CD4-positive, alpha-beta memory T cell (primary cell): Measurements from ENCODE around the gene SYMPK. TPM values are rescaled to one million over a fixed set of nuclear protein-coding genes. Genes with fewer than 3 reads are reported as not detected.

Experiments used
- CTCF ChIA-PET: fragments of 350-600 bp; sonication (Branson Sonifier 250); formaldehyde crosslinking; loops from one replicate; lab custom pipeline; 2021; ENCODE audit warnings: inconsistent platforms; ENCODE audit not compliant: partially characterized antibody; lab: Charles Lee
- POLR2A ChIA-PET: fragments of 350-600 bp; sonication (Branson Sonifier 250); formaldehyde crosslinking; loops from one replicate; lab custom pipeline; 2021; ENCODE audit not compliant: partially characterized antibody; lab: Charles Lee
- DNase-seq, 5 donors: peaks; one replicate each; pipeline versions ENCODE4 v3.0.0 to v3.0.0-alpha.2; 2020 to 2022; ENCODE audit warnings: mixed read lengths in 1 of 5
- H3K27ac ChIP-seq: one replicate; pipeline ENCODE4 v1.7.0; 2013; ENCODE audit warnings: low read depth, low read length
- H3K27me3 ChIP-seq: 2 replicates; pipeline ENCODE4 v1.7.0; 2013; ENCODE audit warnings: mild to moderate bottlenecking, low read length, moderate library complexity; ENCODE audit not compliant: insufficient read depth
- H3K36me3 ChIP-seq: 2 replicates; pipeline ENCODE4 v1.7.0; 2013; ENCODE audit warnings: mild to moderate bottlenecking, low read length, moderate library complexity; ENCODE audit not compliant: insufficient read depth
- H3K4me1 ChIP-seq: 2 replicates; pipeline ENCODE4 v1.7.0; 2013; ENCODE audit warnings: mild to moderate bottlenecking, low read length, moderate library complexity; ENCODE audit not compliant: insufficient read depth
- H3K4me3 ChIP-seq, 2 donors: one replicate each; pipeline ENCODE4 v1.7.0; 2013; ENCODE audit warnings: low read length in 2 of 2, mild to moderate bottlenecking in 1 of 2
- H3K9me3 ChIP-seq, 2 donors: one replicate each; pipeline ENCODE4 v1.7.0; 2013; ENCODE audit warnings: low read length in 2 of 2, control low read depth in 1 of 2; ENCODE audit not compliant: control insufficient read depth in 1 of 2
- H3K27ac Mint-ChIP-seq, 7 donors: one replicate each; pipeline ENCODE4 v1.8.0; 2020 to 2021; ENCODE audit warnings: mixed read lengths in 7 of 7, mild to moderate bottlenecking in 6 of 7, inconsistent platforms in 3 of 7, moderate library complexity in 3 of 7
- H3K27me3 Mint-ChIP-seq, 2 donors: one replicate each; pipeline ENCODE4 v1.8.0; 2020 to 2021; ENCODE audit warnings: mixed read lengths in 2 of 2
- H3K36me3 Mint-ChIP-seq, 2 donors: one replicate each; pipeline ENCODE4 v1.8.0; 2020 to 2021; ENCODE audit warnings: mixed read lengths in 2 of 2, inconsistent platforms in 1 of 2, mild to moderate bottlenecking in 1 of 2
- H3K4me1 Mint-ChIP-seq, 4 donors: one replicate each; pipeline ENCODE4 v1.8.0; 2020 to 2021; ENCODE audit warnings: mixed read lengths in 4 of 4, mild to moderate bottlenecking in 1 of 4
- H3K4me3 Mint-ChIP-seq, 8 donors: one replicate each; pipeline ENCODE4 v1.8.0; 2020 to 2021; ENCODE audit warnings: mixed read lengths in 8 of 8, mild to moderate bottlenecking in 7 of 8, moderate library complexity in 6 of 8, inconsistent platforms in 3 of 8
- H3K9me3 Mint-ChIP-seq, 8 donors: one replicate each; pipeline ENCODE4 v1.8.0; 2020 to 2021; ENCODE audit warnings: mixed read lengths in 8 of 8, mild to moderate bottlenecking in 5 of 8, inconsistent platforms in 3 of 8, moderate library complexity in 1 of 8
- intact Hi-C: fragments of 100-400 bp; cut with micrococcal nuclease; formaldehyde crosslinking; loops from one replicate; pipeline ENCODE4 v1.15.1; 2023
- polyA plus RNA-seq, 2 donors: library from polyadenylated mRNA; unstranded; fragments of 300-500 nt; fragmentation: Illumina TruSeq; gene quantifications; one replicate each; pipeline ENCODE4 v1.2.3, GENCODE V29; 2021
- total RNA-seq, 2 experiments: library from RNA; stranded (reverse); gene quantifications; one replicate each; pipeline ENCODE4 v1.2.3, GENCODE V29; 2021

SYMPK gene
- total and polyA plus RNA-seq, 4 experiments from 2014 or later = 6.0 to 98.2 (median 55.7) TPM

DNA sequence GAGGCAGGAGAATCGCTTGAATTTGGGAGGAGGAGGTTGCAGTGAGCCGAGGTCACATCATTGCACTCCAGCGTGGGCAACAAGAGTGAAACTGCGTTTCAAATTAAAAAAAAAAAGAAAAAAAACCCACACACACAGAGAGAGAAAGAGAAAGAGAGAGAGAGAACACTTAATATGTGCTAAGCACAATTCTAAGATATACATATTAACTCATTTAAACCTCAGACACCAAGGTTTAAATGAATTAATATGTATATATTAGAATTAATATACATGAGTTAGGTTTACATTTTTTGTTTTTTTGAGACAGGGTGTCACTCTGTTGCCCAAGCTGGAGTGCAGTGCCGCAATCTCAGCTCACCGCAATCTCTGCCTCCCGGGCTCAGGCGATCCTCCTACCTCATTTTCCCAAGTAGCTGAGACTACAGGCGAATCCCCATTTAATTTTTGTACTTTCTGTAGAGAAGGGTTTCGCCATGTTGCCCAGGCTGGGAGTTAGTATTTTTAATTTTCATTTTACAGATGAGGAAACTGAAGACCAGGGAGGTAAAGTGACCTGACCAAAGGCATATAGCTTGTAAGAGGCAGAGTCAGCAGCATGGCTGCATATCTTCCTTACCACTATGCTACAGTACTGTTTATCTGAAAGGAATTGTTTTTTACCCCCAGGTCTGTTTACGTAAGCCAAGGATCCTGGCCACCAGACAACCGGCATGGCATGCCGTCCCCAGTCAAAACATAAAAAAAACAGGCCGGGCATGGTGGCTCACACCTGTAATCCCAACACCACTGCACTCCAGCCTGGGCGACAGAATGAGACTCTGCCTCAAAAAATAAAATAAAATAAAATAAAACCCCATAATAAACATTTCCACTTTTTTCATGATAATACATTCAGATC, 2.3 kb downstream of the SYMPK start:
- ChIA-PET POLR2A (interaction anchor here (0.6 to 1.2 kb wide), 2 partner anchors 43 to 130 kb away, joined by 3 read pairs; partner anchors contain the start of gene FBXO46), CTCF (interaction anchor here (1.3 kb wide), 1 partner anchor 43 kb away, joined by 5 read pairs; no protein-coding TSS in a partner anchor)
- Mint-ChIP-seq H3K9me3 (peaks cover 0 to 6% (median 0%) of the 10 kb centered on the region in 8 donors), H3K27me3 (peaks cover 1 to 6% of the 10 kb centered on the region in 2 donors), H3K4me1 (peaks cover 19 to 43% (median 28%) of the 10 kb centered on the region in 4 donors), H3K27ac (peak overlapping the region in 3 of 7 donors; percentile 9 to 68 (median 42)), H3K36me3 (peaks cover 9 to 18% of the 10 kb centered on the region in 2 donors), H3K4me3 (peak overlapping the region in 4 of 8 donors; percentile 20 to 62 (median 42))
- intact Hi-C loops = no loop called here
- Histone ChIP-seq H3K4me1 (peaks cover 23% of the 10 kb centered on the region), H3K27ac (no peak overlapping the region), H3K27me3 (no peaks in the 10 kb centered on the region), H3K4me3 (no peak overlapping the region), H3K9me3 (no peaks in the 10 kb centered on the region), H3K36me3 (peaks cover 10% of the 10 kb centered on the region)
- no peak for DNase-seq

DNA sequence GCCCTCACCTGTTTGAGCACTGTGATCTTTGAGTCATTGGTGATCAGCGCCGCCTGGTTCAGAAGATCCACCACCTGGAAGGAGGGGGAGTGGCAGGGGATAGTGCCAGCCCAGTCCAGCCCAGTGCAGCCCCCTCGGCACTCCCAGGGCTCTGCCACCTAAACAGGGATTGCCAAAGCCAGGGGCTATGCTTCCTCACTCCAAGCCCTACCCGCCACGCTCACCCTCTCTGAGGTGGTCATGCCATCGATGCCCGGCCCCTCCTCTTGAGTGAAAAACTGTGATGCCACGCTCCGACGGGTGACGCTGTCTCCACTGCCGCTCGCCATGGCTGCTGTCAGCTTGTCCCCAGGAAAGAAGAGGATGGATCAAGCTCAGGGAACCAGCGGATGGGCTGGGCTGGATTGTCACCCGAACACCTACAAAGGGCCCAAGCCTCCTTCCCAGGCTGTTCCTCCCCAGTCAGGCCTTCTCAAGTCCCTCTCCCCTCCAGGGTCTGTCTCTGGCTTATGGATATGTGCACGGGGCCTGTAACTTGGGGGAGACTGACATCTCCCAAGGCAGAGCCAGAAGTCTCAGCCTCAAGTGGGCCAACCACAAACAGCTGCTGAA, 8.7 kb downstream of the SYMPK start:
- Histone ChIP-seq H3K4me1 (no peaks in the 10 kb centered on the region), H3K27ac (no peak overlapping the region), H3K36me3 (peaks cover 45% of the 10 kb centered on the region), H3K27me3 (no peaks in the 10 kb centered on the region), H3K9me3 (no peaks in the 10 kb centered on the region), H3K4me3 (no peak overlapping the region)
- Mint-ChIP-seq H3K4me3 (no peak overlapping the region), H3K4me1 (peaks cover 5 to 11% (median 9%) of the 10 kb centered on the region in 4 donors), H3K27ac (no peak overlapping the region), H3K36me3 (peaks cover 25 to 50% of the 10 kb centered on the region in 2 donors), H3K9me3 (no peaks in the 10 kb centered on the region), H3K27me3 (no peaks in the 10 kb centered on the region)
- CTCF ChIA-PET = interaction anchor here (1.3 kb wide), 1 partner anchor 10 kb away, joined by 3 read pairs; the partner anchor contains the start of gene FOXA3
- POLR2A ChIA-PET = no interaction called here
- intact Hi-C loops = no loop called here
- DNase-seq = no peak

DNA sequence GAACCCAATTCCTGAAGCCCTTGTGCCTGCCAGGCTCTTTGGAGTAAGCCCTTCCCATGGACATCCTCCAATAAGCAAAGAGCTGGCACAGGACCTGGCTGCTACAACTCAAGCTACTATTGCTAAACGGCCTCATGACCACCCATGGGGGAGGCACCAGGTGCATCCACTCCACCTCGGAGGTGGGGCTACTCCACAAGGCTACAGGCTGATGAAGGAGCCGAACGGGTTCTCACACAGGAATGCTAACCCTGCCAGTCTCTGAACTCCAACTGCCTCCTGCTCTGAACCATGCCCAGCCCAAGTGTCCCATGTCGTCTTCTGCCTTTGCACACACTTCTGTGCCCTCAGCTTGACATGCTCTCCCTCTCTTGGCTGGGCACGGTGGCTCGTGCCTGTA, 10.0 kb downstream of the SYMPK start:
- Mint-ChIP-seq H3K36me3 (peaks cover 21 to 54% of the 10 kb centered on the region in 2 donors), H3K27ac (peak overlapping the region in 2 of 7 donors; percentile 42 to 74), H3K4me3 (no peak overlapping the region), H3K4me1 (peaks cover 0 to 5% (median 3%) of the 10 kb centered on the region in 4 donors), H3K27me3 (no peaks in the 10 kb centered on the region), H3K9me3 (no peaks in the 10 kb centered on the region)
- Histone ChIP-seq H3K4me1 (no peaks in the 10 kb centered on the region), H3K27me3 (no peaks in the 10 kb centered on the region), H3K9me3 (no peaks in the 10 kb centered on the region), H3K36me3 (peaks cover 54% of the 10 kb centered on the region), H3K4me3 (no peak overlapping the region), H3K27ac (no peak overlapping the region)
- CTCF ChIA-PET = no interaction called here
- DNase-seq = no peak
- intact Hi-C loops = no loop called here
- POLR2A ChIA-PET = no interaction called here

DNA sequence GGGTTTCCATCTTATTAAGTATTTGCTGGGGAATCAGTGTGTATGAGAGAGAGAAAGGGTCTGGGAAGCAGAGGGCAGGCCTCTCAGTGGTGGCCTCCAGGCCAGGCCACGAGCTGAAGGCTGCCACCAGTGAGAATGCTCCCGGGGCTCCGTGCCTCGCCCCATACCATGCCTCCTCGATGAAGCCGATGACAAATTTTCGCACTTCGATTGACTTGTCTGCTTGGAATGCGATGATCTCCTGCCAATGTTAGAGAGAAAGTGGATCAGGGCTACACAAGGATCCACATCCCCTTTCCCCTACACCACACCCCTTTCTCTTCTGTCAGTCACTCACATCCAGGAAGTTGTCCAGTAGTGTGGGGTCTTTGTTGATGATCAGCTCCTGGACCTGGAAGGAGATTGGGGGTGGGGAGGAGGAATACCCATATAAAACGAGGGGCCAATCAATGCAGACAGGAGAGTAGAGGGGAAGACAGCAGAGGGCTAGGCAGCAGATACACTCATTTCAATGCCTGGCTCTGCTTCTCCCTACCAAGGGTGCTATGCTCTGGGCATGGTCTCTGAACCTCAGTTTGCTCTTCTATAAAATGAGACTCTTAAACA, 10.7 kb downstream of the SYMPK start:
- intact Hi-C loops = no loop called here
- H3K4me3 Mint-ChIP-seq = no peak overlapping the region
- Histone ChIP-seq H3K36me3 (peaks cover 59% of the 10 kb centered on the region), H3K9me3 (no peaks in the 10 kb centered on the region), H3K27ac (no peak overlapping the region), H3K27me3 (no peaks in the 10 kb centered on the region), H3K4me1 (no peaks in the 10 kb centered on the region), H3K4me3 (no peak overlapping the region)
- ChIA-PET POLR2A (no interaction called here), CTCF (no interaction called here)
- DNase-seq = no peak
- H3K27ac Mint-ChIP-seq = no peak overlapping the region
- H3K27me3 Mint-ChIP-seq = no peaks in the 10 kb centered on the region
- H3K9me3 Mint-ChIP-seq = no peaks in the 10 kb centered on the region
- H3K4me1 Mint-ChIP-seq = peaks cover 0 to 4% (median 2%) of the 10 kb centered on the region in 4 donors
- H3K36me3 Mint-ChIP-seq = peaks cover 27 to 61% of the 10 kb centered on the region in 2 donors

DNA sequence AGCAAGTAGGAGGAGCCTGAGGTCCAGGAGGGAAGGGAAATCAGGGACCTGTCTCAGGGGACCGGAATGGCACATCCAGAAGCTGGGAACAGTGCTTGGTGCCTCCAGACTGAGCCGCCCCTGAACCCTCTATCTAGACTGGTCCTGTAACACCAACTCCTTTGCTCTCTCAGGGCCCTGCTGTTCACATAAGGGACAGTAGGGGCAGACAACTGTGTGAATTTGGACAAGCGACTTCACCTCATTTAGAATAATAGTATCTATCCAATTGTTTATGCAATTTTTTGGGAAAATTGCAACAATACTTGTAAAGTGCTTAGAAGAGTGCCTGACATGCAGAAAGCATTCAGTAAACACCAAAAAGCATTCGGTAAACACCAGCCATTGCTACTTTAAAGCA, 14.0 kb downstream of the SYMPK start:
- Histone ChIP-seq H3K4me1 (no peaks in the 10 kb centered on the region), H3K9me3 (no peaks in the 10 kb centered on the region), H3K27me3 (no peaks in the 10 kb centered on the region), H3K36me3 (peaks cover 74% of the 10 kb centered on the region), H3K4me3 (no peak overlapping the region), H3K27ac (no peak overlapping the region)
- CTCF ChIA-PET = interaction anchor here (0.7 to 1.0 kb wide), 2 partner anchors 24 to 80 kb away, joined by 3 read pairs; partner anchors contain the start of gene SIX5
- DNase-seq = no peak
- Mint-ChIP-seq H3K36me3 (peaks cover 45 to 69% of the 10 kb centered on the region in 2 donors), H3K4me1 (peaks cover 0 to 7% (median 4%) of the 10 kb centered on the region in 4 donors), H3K27me3 (no peaks in the 10 kb centered on the region), H3K4me3 (no peak overlapping the region), H3K9me3 (no peaks in the 10 kb centered on the region), H3K27ac (no peak overlapping the region)
- intact Hi-C loops = no loop called here
- POLR2A ChIA-PET = no interaction called here

DNA sequence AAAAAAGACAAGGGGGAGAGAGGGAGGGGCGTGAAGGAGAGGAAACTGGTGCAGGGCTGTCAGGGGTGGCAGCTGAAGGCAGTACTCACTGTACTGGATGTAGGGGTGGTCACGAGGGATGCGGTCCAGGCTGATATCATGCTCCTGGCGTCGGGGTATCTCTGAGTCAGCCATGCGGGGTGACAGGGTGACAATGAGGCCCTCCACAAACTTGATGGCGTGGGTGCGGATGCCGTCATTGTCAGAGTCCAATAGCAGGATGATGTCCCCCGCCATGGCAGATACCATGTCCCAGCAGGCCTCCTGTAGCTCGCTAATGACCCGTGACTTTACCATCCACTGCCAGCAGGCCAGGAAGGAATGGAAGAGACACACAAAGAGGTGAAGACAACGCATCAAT, 15.3 kb downstream of the SYMPK start:
- ChIA-PET POLR2A (no interaction called here), CTCF (no interaction called here)
- Histone ChIP-seq H3K4me1 (no peaks in the 10 kb centered on the region), H3K27me3 (no peaks in the 10 kb centered on the region), H3K9me3 (no peaks in the 10 kb centered on the region), H3K4me3 (no peak overlapping the region), H3K27ac (no peak overlapping the region), H3K36me3 (peaks cover 71% of the 10 kb centered on the region)
- H3K4me1 Mint-ChIP-seq = peaks cover 0 to 7% (median 4%) of the 10 kb centered on the region in 4 donors
- no peaks in the 10 kb centered on the region for H3K27me3 Mint-ChIP-seq
- intact Hi-C loops = no loop called here
- H3K9me3 Mint-ChIP-seq = no peaks in the 10 kb centered on the region
- H3K27ac Mint-ChIP-seq = no peak overlapping the region
- DNase-seq = no peak
- H3K4me3 Mint-ChIP-seq = no peak overlapping the region
- H3K36me3 Mint-ChIP-seq = peaks cover 55 to 72% of the 10 kb centered on the region in 2 donors

DNA sequence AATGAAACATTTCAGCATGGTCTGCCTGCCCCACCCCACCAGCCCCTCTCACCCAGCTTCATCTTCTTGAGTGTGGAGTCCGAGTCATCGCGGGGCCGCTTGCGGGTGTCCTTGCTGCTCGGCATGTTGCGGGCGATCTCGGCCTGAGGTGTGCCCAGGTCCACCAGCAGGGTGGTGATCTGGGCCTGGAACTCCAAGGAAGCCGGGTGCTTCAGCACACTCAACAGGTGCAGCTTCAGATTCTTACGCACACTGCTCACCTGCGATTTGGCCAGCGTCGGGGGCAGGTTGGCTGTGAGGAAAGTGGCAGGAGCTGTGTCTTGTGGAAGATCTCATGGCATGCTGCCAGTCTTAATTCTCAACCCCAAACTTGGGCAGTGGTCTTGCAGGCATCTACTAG, 20.7 kb downstream of the SYMPK start:
- intact Hi-C loops = no loop called here
- no peak overlapping the region for H3K27ac ChIP-seq
- Mint-ChIP-seq H3K27me3 (no peaks in the 10 kb centered on the region), H3K4me1 (peaks cover 0 to 5% (median 4%) of the 10 kb centered on the region in 4 donors), H3K9me3 (no peaks in the 10 kb centered on the region), H3K27ac (no peak overlapping the region), H3K36me3 (peaks cover 65 to 67% of the 10 kb centered on the region in 2 donors), H3K4me3 (no peak overlapping the region)
- H3K4me3 ChIP-seq = no peak overlapping the region
- H3K4me1 ChIP-seq = no peaks in the 10 kb centered on the region
- H3K36me3 ChIP-seq = peaks cover 59% of the 10 kb centered on the region
- no peaks in the 10 kb centered on the region for H3K9me3 ChIP-seq
- CTCF ChIA-PET = no interaction called here
- H3K27me3 ChIP-seq = no peaks in the 10 kb centered on the region
- no peak for DNase-seq
- POLR2A ChIA-PET = interaction anchor here (1.2 kb wide), 1 partner anchor 24 kb away, joined by 4 read pairs; no protein-coding TSS in a partner anchor
